GM19023 (cell line): ENCODE data around the gene ADARB2.

Source experiments
- ATAC-seq: cut with Tn5 transposase; IDR thresholded peaks from one replicate; pipeline ENCODE4 v1.9.1; 2021; ENCODE audit warnings: mild to moderate bottlenecking, moderate library complexity; ENCODE audit not compliant: unreplicated experiment

Gene ADARB2

DNA sequence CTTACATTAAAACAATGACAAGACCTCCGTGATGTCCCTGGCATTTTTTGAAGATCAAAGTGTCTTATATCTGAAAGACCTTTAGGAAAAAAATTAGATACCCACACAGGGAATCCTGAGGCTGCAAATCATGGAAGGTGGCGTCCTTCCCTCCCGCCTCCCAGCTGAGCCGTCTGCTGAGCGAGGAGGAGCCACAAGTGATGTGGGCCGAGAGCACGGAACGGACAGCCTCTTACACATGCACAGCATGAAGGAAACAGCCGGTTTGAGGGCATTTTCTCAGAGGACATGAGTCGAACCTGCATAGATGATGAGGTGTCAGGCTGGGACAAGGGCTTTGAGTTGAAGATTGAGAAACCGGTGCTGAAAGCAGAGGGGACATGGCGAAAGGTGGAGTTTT is 163.3 kb downstream of the ADARB2 start:
- ATAC-seq: no peak

DNA sequence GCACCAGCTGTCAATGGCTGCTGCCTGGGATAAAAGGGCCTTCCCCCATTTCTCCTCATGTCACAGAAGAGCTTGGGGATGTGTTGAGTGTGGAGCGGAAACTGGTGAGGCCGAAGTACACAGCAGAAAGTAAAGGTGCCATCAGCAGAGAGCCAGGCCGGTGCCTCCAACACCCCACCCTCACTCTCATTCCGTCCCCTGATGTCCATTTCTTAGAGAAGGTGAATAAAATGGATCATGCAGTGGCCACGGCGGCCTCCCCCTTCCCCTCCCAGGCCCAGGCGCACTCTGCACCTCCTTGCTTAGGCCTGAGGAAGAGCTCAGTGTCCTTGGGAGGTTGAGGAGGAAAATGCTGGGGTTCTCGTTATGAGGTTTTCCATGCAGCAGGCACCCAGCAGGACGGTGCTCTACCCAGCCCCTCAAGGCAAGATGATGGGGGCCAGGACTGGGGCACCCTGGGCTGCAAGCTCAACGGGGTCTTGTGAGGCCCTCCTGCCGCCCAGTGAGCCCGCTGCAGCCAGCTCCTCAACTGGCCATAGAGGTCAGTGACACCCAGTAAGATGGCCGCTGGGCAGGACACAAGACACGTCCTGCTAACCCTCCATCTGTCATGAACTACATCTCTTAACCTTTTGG is 163.9 kb downstream of the ADARB2 start:
- ATAC-seq: no peak

DNA sequence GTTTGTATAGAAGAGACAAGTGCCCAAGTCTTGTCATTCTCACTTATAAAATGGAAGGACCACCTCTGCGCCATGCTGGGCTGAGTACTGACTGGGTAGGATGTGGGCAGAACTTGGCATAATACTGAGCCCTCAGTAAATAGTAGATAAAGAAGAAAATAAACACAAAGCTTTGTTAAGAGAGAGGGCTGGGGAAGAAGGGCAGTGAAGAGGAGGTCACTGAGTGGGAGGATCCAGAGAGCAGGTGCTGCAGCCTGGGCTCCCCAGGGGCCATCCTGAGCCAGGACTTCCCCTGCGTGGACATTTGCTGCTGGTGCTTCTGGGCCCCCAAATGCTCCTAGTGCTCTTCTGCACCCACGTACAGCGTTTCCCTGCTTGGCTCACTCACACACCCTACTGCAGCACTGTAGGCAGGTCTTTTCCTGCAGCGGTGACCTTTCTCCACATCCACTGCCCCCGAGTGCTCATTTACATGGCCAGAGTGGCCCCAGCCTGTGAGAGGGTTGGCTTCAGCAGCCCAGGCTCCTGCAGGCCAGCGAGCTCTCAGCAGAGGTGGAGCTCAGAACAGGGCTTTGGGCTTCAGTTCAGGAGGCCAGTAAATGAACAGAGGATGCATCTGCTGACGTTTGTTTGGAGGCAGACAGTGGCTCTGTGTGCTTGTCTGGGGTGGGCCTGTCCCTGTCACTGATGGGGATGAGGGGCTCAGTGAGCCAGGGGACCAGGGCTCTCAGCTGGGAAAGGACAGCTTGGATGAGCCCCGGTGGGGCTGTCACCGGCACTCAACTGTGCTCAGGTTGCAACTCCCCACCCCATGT is 164.6 kb downstream of the ADARB2 start:
- ATAC-seq: no peak

DNA sequence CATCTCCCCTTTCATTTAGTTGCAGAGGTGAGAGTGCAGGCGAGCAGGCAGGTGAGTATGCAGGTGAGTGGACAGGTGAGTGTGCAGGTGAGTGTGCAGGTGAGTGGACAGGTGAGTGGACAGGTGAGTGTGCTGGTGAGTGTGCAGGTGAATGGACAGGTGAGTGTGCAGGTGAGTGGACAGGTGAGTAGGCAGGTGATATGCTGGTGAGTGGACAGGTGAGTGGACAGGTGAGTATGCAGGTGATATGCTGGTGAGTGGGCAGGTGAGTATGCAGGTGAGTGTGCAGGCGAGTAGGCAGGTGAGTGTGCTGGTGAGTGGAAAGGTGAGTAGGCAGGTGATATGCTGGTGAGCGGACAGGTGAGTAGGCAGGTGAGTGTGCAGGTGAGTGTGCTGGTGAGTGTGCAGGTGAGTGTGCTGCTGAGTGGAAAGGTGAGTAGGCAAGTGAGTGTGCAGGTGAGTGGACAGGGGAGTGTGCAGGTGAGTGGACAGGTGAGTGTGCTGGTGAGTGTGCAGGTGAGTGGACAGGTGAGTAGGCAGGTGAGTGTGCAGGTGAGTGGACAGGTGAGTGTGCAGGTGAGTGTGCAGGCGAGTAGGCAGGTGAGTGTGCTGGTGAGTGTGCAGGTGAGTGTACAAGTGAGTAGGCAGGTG is 165.6 kb downstream of the ADARB2 start:
- no peak for ATAC-seq

DNA sequence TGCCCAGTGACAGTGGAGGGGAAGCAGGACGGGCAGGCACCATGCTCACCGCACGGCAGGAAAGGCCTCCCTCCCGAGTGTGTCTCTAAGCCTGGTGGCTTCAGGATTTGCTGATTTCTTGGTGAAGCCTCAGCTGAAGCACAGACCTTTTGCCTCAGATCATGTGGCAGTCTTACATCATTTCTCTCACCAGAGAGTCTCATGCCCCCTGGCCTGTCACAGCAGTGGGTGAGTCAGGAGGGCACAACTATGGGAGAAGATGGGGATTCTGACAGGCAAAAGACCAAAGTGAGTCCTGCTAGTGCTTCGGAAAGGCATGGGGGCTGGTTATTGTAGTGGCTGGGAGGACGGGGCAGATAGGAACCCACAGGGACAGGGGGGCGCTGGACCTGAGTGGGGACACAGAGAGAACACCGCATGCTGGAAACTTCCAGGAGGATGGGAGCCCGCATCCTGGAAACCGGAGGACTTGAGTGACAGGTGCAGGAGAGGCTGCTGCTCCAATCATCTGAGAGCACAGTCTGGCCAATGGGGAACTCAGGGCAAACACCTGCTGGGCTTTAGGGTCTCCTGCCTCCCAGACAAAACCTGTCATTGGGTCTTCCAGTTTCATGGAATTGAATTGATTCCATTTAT is 166.8 kb downstream of the ADARB2 start:
- ATAC-seq: no peak

DNA sequence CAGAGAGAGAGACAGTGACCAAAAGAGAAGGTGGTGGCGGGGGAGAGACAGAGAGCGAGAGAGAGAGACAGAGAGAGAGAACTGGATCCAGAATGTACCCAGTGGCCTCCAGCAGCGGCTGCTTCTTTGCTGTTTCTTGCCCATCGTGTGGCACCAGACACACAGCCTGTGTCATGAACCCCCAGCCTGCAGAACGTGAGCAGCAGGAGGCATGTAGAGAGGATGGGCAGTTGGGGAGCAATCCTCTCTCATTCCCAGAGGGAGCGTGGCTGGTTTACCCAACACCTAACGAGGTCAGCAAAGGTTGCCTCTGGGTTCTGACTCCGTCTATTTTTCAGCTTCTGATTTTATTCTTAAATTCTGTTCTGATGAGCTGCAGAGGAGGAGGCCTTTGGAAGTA is 168.1 kb downstream of the ADARB2 start:
- no peak for ATAC-seq

DNA sequence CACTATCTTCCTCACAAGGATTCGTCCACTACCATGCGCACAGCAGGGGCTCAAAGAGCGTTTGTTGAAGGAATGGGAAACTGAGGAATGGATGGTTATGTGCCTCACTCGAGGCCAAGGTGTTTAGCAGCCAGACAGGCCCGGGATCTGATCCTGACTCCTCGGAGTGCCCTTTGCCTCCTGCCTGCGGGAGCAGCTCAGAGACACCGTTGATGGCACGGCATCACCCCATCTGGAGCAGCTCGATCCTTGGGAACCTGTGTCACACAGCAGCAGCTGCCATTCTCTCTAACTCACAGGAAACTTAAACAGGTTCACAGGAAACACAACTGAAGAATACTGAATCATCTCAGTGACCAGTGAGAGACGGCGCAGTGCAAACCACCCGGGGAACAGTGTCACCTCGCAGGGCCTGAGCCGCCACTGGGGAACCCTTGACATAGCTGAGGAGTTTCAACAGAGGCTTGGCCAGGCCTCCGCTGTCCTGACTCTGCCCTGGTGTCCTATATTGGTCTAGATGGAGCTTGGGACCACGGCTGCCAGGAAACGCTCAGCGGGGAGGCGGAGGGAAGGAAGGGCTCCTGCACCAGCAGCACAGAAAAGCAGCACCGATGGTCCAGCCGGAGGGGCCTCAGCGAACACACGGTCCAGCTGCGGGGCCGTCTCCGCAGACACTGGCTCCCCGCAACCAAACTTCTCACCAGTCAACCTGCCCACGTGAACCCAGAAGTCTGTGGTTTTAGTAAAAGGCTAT is 169.4 kb downstream of the ADARB2 start:
- ATAC-seq: no peak

DNA sequence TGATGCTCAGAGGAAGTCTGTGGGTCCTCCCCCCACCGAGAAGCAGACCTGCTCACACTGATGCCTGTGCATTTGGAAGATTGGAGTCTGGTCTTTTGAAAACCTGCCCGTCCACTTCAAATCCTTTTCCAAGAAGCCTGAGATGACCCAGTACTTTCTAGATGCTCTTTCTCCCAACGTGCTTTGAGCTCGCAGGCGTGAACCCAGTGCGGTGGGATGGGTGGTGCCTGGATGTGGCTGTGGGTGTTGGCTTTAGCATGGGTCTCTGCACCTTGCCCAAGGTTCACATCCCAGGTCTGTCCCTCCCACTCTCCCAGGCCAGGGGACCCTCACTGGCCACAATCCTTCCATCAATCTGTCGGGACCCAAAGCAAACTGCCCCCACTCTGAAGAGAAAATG is 170.2 kb downstream of the ADARB2 start:
- ATAC-seq: no peak

DNA sequence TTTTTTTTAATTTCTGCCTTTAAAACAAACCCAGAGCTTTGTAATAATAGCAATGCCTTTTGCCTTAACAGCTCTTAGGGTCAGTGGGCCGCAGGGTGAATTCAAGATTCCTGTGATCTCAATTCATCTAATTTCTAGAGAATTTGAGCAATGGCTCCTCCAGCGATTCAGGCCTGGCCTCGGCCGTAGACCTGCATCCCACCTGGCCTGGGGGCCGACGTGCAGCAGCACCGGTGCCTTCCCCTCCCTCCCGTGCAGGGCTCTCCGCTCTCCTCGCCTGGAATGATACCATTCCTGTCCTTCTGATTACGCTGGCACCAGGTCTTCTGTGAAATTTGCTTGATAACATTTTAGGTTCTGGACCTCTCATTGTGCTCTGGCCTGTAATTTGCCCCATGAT is 172.5 kb downstream of the ADARB2 start:
- ATAC-seq: no peak

DNA sequence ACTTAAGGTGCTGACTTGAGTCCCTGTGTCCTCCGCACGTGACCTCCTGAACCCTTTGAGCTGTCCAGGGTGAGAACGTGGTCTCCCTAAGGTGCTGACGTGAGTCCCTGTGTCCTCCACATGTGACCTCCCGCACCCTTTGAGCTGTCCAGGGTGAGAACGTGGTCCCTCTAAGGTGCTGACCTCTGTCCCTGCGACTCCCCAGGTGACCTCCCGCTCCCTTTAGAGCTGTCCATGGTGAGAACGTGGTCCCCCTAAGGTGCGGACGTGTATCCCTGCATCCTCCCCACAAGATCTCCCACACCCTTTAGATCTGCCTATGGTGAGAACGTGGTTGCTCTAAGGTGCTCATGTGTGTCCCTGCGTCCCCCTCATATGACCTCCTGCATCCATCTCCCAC is 174.3 kb downstream of the ADARB2 start:
- no peak for ATAC-seq

DNA sequence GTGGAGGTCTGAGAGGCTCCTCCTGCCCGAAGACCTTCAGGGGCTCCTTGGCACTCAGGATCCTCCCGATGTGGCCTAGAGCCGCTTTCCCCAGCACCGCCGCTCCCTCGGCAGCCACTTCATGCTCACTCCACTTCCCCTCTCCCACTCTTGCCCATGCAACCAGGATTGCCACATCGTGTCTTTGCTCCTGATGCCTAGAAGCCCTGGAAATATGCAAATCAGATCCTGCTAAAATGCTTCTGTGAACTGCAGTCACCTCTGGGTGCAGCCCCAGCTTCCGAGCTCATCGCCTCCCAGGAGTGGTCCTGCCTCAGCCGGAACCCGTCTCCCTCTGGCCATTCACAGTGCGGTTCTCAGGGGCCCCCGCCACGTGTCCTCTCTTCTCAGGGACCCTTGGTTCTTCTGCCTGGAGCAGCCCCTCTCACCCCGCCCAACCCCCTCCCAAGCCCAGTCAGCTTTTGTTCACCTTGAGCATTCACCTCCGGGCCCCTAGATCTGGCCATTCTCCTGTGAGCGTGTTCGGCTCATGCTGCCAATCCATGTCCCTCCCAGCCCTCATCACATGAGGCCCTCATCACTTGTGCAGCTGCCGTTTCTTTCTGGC is 175.5 kb downstream of the ADARB2 start:
- ATAC-seq: no peak

DNA sequence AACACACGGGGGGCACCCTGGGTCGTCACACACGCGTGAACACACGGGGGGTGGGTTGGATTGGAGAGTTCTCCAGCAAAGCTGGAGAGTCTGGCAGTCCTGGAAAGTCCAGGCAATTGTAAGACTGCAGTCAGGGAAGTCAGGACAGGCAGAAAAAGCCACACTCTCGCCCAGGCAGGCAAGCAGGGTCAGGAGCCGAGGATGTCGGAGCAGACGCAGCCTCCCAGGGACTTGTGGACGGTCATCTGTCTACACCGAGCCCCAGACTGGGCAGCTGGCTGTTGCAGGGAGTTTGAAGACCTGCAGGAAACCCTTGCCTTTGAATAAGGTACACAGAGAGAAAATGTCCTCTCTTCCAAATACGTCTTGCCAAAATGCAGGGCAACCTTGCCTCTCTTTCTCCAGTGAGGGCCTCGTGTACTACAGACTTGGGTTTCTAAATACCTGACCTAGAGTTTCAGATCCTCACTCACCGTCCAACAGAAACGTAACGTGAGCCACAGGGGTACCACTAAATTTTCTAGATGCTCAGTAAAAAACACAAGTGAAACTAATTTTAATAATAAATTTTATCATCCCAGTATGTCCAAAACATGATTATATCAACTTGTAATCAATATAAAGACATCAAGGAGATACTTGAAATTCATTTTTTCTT is 176.7 kb downstream of the ADARB2 start:
- ATAC-seq: no peak

DNA sequence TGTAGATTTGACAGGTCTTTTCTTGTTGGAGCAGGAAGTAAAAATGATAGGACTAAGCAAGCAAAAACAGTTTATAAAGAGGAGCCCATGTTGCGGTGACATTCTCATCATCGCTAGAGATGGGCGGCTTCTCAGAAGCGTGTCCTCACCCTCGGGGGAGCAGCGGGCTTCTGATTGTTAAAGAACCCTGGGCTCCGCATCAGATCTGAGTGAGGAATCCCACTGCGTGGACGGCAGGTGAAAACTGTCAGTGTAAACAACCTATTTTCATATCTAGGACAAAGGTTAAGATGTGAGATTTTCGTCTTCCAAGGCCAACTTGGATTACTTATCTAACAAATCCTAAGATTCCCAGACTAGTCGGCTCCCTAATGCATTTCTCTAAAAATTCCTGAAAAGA is 177.6 kb downstream of the ADARB2 start:
- ATAC-seq: no peak

DNA sequence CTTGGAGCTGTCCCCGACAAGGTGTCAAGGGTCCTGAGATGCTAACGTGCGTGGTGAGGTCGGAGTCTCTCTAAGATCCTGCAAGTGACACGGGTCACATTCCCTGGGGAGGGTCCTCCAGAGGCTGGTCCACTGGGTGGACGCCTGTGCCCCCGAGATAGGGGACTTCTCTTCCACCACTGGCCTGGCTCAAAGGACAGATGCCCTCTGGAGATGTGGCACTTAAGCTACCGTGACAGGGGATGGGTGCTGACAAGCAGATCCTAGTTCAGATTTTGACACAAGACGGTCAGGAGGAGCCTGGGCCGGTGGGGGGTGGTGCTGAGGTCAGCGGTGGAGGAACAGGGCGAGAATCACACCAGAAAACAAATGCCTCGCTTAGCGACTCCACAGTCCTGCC is 178.0 kb downstream of the ADARB2 start:
- ATAC-seq: no peak

DNA sequence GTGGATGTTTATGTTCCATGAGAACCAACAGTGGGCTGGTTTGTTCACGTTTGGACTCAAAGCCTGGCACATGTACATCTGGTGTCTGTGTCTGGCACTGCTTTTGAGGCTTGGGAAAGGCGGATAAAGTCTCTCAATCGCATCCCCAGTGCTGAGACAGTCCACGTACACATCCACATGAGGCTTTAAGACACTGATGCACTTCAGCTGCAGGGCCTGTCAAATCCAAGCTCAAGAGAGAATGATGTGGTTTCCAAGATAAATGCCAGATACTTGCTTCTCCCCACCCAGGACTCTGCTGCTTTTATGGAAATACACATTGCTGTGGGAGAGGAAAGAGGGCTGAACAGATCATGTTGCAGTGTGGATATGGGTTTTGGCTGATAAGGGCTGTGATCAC is 178.4 kb downstream of the ADARB2 start:
- no peak for ATAC-seq

DNA sequence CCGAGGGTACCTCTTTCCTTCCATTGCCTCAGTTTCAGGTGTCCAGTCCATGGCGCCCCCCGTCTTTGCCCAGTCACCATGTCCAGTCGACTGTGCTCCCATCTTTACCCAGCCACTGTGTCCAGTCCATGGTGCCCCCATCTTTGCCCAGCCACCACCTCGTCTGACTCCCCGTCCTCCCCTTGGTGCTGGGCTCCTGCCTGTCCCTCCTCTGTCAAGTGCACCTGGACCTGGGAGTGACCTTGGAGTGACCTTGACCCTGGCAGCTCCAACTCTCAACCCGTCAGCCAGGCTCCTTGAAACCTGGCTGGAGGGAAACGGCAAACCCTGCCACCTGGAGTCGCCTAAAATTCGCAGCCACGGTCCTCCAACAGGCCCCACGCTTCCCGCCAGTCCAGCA is 180.2 kb downstream of the ADARB2 start:
- no peak for ATAC-seq

DNA sequence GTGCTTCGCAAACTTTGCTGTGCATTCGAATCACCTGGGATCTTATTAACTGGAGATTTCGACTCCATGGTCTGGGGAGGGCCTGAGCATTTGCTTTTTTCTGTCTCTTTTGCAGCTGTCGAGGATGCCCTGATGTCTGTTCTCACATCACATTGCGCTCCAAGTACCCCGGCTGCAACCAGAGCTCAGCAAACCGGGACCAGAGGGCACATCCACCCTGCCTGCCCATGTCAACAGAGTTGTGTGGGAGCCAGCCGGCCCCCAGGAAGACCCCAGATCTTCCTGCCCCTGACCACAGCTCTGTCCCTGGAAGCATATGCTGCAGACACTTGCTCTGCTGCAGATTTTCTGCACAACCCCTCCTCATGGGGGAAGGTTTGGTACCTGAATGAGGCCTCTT is 180.8 kb downstream of the ADARB2 start:
- no peak for ATAC-seq

DNA sequence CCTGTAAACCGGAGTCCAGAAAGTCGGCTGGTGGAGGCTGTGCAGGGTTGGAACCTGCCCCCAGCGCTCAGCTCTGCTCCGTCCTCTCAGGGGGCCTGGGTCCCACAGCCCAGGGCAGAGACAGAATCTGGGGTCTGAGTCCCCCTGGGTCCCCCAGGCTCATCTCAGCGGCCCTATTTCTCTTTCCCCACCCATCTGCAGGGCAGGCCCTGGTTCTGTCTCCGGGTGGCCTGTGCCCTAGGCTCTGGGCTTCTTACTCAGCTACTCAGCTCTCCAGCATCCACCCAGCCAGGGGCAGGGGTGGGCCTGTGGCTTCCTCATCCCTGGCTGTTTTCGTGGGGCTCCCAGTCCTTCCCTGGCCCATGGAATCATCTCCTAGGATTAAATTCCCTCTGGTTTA is 183.4 kb downstream of the ADARB2 start:
- ATAC-seq: no peak

DNA sequence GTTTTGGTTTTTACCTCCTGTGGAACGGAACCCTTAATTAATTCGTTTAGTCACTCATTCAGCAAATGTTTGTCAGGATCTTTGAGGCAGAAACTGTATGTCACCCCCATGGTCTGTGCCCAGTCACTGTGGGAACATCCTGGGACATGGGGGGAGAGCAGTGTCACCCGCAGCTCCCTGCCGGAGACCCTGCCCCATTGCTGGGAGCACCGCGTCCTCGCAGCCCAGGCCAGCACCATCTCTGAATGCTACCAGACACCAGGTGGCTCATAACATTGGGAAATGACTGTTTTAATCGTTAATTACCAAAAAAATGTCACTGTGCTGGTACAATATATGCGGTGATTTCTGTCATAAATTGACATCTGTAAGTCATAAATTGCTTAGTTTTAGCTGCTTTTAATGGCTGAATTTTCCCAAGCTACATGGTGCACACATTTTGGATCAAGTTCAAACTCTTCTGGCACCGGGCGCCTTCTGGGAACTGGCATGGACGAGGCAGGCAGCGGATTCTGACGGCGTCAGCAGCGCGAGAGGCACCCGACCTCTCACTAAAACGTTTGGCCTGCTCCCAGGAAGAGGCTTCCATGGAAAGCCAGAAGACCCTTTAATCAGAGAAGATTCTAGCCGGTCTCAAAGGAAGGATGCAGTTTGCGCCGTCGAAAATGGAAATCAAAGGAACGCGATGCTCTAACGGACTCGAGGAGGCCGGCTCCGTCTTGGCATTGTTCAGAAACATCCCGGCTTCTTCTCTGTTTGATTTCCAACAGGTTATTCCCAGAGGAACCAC is 184.2 kb downstream of the ADARB2 start:
- ATAC-seq: no peak
